Tibial artery (tissue), 4 donors: ENCODE results near the gene RAPGEF3.

Source experiments
- DNase-seq, 2 donors: peaks; one replicate each; pipeline ENCODE4 v3.0.0-alpha.2; 2019
- H3K27ac ChIP-seq, 2 donors: fragments of 200-600 bp; sonication (generic) in 1 of 2; 1 replicate in 1 of 2; 2 replicates in 1 of 2; pipeline ENCODE4 v1.5.1; 2018 to 2019; ENCODE audit warnings: mild to moderate bottlenecking in 1 of 2
- H3K27me3 ChIP-seq, 2 donors: fragments of 200-600 bp; sonication (generic) in 1 of 2; one replicate each; pipeline versions ENCODE4 v1.5.1 to v1.6.0; 2016 to 2019
- H3K36me3 ChIP-seq, 3 donors: fragments of 200-600 bp; sonication (generic) in 2 of 3; one replicate each; pipeline ENCODE4 v1.5.1; 2016 to 2019; ENCODE audit warnings: mild to moderate bottlenecking in 2 of 3
- H3K4me1 ChIP-seq, 4 donors: fragments of 200-600 bp; sonication (generic) in 2 of 4; 1 replicate in 3 of 4; 2 replicates in 1 of 4; pipeline ENCODE4 v1.5.1; 2016 to 2019
- H3K4me3 ChIP-seq, 2 donors: fragments of 200-600 bp; sonication (generic) in 1 of 2; 1 replicate in 1 of 2; 2 replicates in 1 of 2; pipeline ENCODE4 v1.5.1; 2018 to 2019; ENCODE audit warnings: mild to moderate bottlenecking in 2 of 2
- H3K9me3 ChIP-seq, 3 donors: fragments of 200-600 bp; sonication (generic) in 1 of 3; one replicate each; pipeline ENCODE4 v1.5.1; 2016 to 2019
- CTCF ChIP-seq, 2 experiments: fragments of 200-600 bp in 1 of 2; fragments of 450-650 bp in 1 of 2; IDR thresholded peaks; one replicate each; pipeline ENCODE4 v1.5.1; 2017 to 2019; ENCODE audit warnings: antibody characterized with exemption in 2 of 2, mild to moderate bottlenecking in 1 of 2, moderate library complexity in 1 of 2
- intact Hi-C: fragments of 100-400 bp; cut with DNase I; formaldehyde crosslinking; loops from one replicate; pipeline ENCODE4 v1.15.0; 2023; ENCODE audit warnings: low total_unique reads

Gene RAPGEF3

DNA sequence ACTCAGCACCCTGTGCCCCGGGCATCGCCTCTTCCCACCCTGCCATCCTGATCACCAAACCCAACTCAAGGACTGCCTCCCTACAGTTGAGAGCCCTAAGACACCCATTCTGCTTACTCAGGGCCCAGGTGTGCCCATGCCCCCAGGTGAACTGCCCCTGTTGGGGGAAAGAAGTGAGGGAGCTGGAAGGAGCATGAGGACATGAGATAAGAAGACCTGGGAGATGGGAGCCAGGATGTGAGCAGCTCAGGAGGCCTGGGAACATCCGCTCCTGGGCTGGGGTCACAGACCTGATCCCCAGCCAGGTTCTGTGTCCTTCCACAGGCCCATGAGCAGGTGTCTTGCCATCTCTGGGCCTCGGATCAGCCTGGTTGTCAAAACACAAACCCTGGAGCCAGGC, 6.6 kb downstream of the RAPGEF3 start:
- no peak for DNase-seq
- peaks cover 0 to 60% (median 55%) of the 10 kb centered on the region in 4 donors for H3K4me1 ChIP-seq
- no peak overlapping the region for H3K4me3 ChIP-seq
- TF ChIP-seq CTCF (IDR thresholded peaks at IDR 0.05): no peak
- no peaks in the 10 kb centered on the region for H3K9me3 ChIP-seq
- no peaks in the 10 kb centered on the region for H3K27me3 ChIP-seq
- peak overlapping the region; percentile 62 to 79 for H3K27ac ChIP-seq
- intact Hi-C loops: loop anchor here (5.0 kb wide), 1 partner anchor 35 kb away; no protein-coding TSS in a partner anchor
- H3K36me3 ChIP-seq: peaks cover 0 to 47% (median 21%) of the 10 kb centered on the region in 3 donors

DNA sequence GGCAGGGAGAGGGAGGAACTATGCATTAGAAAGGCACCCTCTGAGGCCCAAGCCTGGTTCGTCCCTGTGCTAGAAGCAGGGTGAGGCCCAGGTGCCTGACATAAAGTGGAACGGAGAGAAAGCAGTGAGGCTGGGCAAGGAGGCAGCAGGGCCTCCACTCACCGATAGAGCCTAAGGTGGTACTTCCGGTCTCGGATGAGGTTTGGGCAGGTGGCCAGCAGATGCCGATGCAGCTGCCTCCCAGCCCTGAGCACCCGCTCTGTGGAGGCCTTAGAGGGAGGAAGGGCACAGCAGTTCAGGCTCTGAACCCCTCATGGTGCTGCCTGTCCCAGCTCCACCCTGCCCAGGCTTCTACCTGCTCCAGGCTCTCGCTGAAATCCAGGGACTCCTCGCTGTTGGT, 7.1 kb downstream of the RAPGEF3 start:
- no peaks in the 10 kb centered on the region for H3K27me3 ChIP-seq
- H3K27ac ChIP-seq: peak overlapping the region in 1 of 2 donors; percentile 62
- intact Hi-C loops: loop anchor here (5.0 kb wide), 1 partner anchor 34 kb away; no protein-coding TSS in a partner anchor
- no peak for DNase-seq
- peaks cover 0 to 54% (median 52%) of the 10 kb centered on the region in 4 donors for H3K4me1 ChIP-seq
- TF ChIP-seq CTCF (IDR thresholded peaks at IDR 0.05): no peak
- peaks cover 0 to 53% (median 22%) of the 10 kb centered on the region in 3 donors for H3K36me3 ChIP-seq
- H3K9me3 ChIP-seq: no peaks in the 10 kb centered on the region
- no peak overlapping the region for H3K4me3 ChIP-seq

DNA sequence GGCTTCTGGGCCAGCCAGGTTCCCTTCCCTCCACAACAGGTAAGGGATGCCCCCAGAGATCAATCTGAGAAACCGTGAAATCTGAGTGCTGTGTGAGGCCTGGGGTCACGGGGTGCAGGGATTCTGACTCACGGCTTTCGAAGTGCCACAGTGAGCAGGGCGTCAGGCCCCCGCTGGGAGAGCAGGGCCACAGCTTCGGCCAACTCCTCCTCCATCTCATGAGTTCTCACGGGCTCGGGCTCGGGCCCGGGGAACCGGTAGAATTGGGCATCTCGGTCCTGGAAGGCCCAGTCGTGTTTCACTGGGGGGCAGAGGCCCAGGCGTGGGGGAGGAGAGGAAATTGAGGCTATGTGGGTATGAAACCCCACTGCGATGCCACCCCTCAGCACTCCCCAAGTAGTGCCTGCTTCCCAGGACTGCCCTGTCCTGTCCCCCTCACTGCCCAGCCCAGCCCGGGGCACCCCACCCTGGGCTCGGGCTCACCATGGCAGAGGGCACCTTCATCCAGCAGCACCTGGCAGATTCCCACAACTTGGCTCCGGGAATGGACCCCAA, 7.7 kb downstream of the RAPGEF3 start:
- intact Hi-C loops: loop anchor here (5.0 kb wide), 1 partner anchor 34 kb away; no protein-coding TSS in a partner anchor
- no peak for DNase-seq
- Histone ChIP-seq H3K9me3 (no peaks in the 10 kb centered on the region), H3K4me3 (no peak overlapping the region), H3K27ac (peak overlapping the region in 1 of 2 donors; percentile 62), H3K27me3 (no peaks in the 10 kb centered on the region), H3K4me1 (peaks cover 0 to 48% (median 48%) of the 10 kb centered on the region in 4 donors), H3K36me3 (peaks cover 0 to 59% (median 22%) of the 10 kb centered on the region in 3 donors)
- TF ChIP-seq CTCF (IDR thresholded peaks at IDR 0.05): no peak

DNA sequence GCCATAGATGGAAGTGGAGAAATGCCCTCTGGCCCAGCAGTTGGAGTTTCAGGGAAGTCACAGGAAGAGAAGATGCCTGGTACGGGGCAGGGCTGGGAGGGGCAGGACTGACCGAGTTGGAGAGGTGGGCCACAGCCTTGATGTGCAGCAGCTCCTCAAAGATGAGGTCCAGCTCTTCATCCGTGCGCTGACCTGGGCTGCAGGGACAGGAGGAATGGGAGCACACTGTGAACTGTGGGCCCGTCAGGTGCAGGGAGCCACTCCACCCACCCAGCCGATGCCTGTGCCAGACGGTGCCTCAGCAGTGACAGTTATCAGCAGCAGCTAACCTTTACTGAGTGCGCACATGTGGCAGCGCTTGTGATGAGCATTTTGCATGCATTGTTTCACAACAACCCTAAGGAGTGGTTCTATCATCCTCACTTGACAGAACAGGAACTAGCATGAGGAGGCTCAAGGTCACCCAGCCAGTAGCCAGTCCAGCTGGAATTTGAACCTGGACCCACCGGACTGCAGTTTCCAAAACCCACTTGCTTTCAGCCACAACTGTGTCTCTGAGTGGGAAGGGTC, 8.4 kb downstream of the RAPGEF3 start:
- H3K27me3 ChIP-seq: no peaks in the 10 kb centered on the region
- H3K4me1 ChIP-seq: peaks cover 0 to 42% (median 41%) of the 10 kb centered on the region in 4 donors
- no peak for TF ChIP-seq CTCF (IDR thresholded peaks at IDR 0.05)
- no peaks in the 10 kb centered on the region for H3K9me3 ChIP-seq
- no peak overlapping the region for H3K4me3 ChIP-seq
- intact Hi-C loops: loop anchor here (5.0 kb wide), 1 partner anchor 33 kb away; no protein-coding TSS in a partner anchor
- no peak for DNase-seq
- no peak overlapping the region for H3K27ac ChIP-seq
- peaks cover 0 to 59% (median 22%) of the 10 kb centered on the region in 3 donors for H3K36me3 ChIP-seq

DNA sequence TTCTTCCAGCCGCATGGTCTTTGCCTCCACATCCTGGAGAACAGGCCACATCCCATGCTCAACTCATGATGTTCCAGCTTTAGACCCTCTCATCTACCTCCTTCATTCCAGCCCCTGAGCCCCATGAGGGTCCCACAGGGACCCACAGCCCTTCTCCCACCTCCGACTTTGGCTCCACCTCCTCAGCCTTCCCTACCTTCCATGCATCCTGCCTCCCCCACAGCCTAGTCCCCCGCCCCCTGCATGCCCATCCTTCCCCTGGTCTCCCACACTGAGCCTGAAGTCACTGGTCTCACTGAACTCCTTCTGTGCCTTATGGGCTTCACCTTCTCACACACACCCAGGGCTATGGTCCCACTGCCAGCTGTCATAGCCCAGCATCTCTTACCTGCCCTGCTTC, 9.8 kb downstream of the RAPGEF3 start:
- no peak for TF ChIP-seq CTCF (IDR thresholded peaks at IDR 0.05)
- DNase-seq: no peak
- no peaks in the 10 kb centered on the region for H3K9me3 ChIP-seq
- no peaks in the 10 kb centered on the region for H3K27me3 ChIP-seq
- no peak overlapping the region for H3K27ac ChIP-seq
- intact Hi-C loops: no loop called here
- H3K4me3 ChIP-seq: no peak overlapping the region
- H3K4me1 ChIP-seq: peaks cover 0 to 27% (median 27%) of the 10 kb centered on the region in 4 donors
- H3K36me3 ChIP-seq: peaks cover 0 to 59% (median 22%) of the 10 kb centered on the region in 3 donors
